HepG2 (cell line): ENCODE data around the gene NRP1. TPM values are rescaled to one million over a fixed set of nuclear protein-coding genes. Genes with fewer than 3 reads are reported as not detected.

Experiments used
- ATAC-seq: fragments of 200-7000 bp; cut with Tn5 transposase; 3 replicates; pipeline ENCODE4 v1.9.1; 2020; ENCODE audit warnings: mild to moderate bottlenecking, moderate library complexity
- BruUV-seq: library from RNA; stranded (reverse); fragments of 400-500 nt; replicated peaks from 2 replicates; lab custom pipeline; 2021; lab: Mats Ljungman, UMichigan
- CTCF ChIA-PET: fragments of 300-600 bp; formaldehyde crosslinking; extraction: SDS; loops from one replicate; lab custom pipeline; 2021; ENCODE audit warnings: low total read pairs, inconsistent platforms, low intra/inter-chr PET ratio; lab: Yijun Ruan, JAX
- POLR2A ChIA-PET: fragments of 350-600 bp; sonication (Branson Sonifier 250); formaldehyde crosslinking; loops from one replicate; lab custom pipeline; 2020; ENCODE audit warnings: antibody characterized with exemption, inconsistent platforms; lab: Yijun Ruan, JAX
- DNase-seq: peaks from one replicate; pipeline ENCODE4 v3.0.0-alpha.2; 2015; ENCODE audit warnings: low spot score
- FAIRE-seq: peaks from 3 replicates; lab custom pipeline; 2011; peaks lifted over from hg19 to GRCh38; lab: Jason Lieb, UNC
- H2AFZ ChIP-seq: one replicate; pipeline ENCODE4 v1.6.1; 2011; ENCODE audit warnings: low read length, inconsistent platforms
- H3K27ac ChIP-seq: fragments of 300-600 bp; 3 replicates; pipeline ENCODE4 v1.8.0; 2011; ENCODE audit warnings: mixed run types, mild to moderate bottlenecking, mixed read lengths, low read length, inconsistent platforms; ENCODE audit not compliant: insufficient read depth; ENCODE audit errors: extremely low read length
- H3K27me3 ChIP-seq, 2 experiments: fragments of 200-600 bp in 1 of 2; 2 replicates in 1 of 2; 3 replicates in 1 of 2; pipeline versions ENCODE4 v1.6.0 to v1.8.0; 2011; ENCODE audit warnings: low read length in 2 of 2, mild to moderate bottlenecking in 2 of 2, moderate library complexity in 2 of 2, inconsistent platforms in 1 of 2; ENCODE audit not compliant: insufficient read depth in 2 of 2, control insufficient read depth in 1 of 2
- H3K36me3 ChIP-seq, 2 experiments: fragments of 200-600 bp in 1 of 2; replicated peaks in 1 of 2; 2 replicates in 1 of 2; 3 replicates in 1 of 2; pipeline versions ENCODE4 v1.5.1 to v1.8.0; 2011; ENCODE audit warnings: low read length in 2 of 2, inconsistent platforms in 1 of 2; ENCODE audit not compliant: insufficient read depth in 2 of 2, control insufficient read depth in 1 of 2
- H3K4me1 ChIP-seq: 2 replicates; pipeline ENCODE4 v1.5.1; 2012; ENCODE audit warnings: low read length, inconsistent platforms; ENCODE audit not compliant: insufficient read depth
- H3K4me2 ChIP-seq: 2 replicates; pipeline ENCODE4 v1.6.0; 2011; ENCODE audit warnings: low read depth, low read length, inconsistent platforms
- H3K4me3 ChIP-seq, 3 experiments: fragments of 200-600 bp in 1 of 3; sonication (generic), shearing (Covaris generic) in 1 of 3; replicated peaks in 1 of 3; 2 replicates each; pipeline ENCODE4 v1.5.1; 2011 to 2016; ENCODE audit warnings: low read length in 3 of 3, inconsistent platforms in 2 of 3, low read depth in 2 of 3, mild to moderate bottlenecking in 2 of 3, control low read depth in 1 of 3, mixed read lengths in 1 of 3; ENCODE audit not compliant: insufficient read depth in 1 of 3
- H3K79me2 ChIP-seq: one replicate; pipeline ENCODE4 v1.6.1; 2011; ENCODE audit warnings: low read length, inconsistent platforms; ENCODE audit not compliant: insufficient read depth
- H3K9ac ChIP-seq: 2 replicates; pipeline ENCODE4 v1.6.0; 2011; ENCODE audit warnings: mild to moderate bottlenecking, low read depth, low read length, inconsistent platforms; ENCODE audit not compliant: insufficient read depth
- H3K9me3 ChIP-seq: 2 replicates; pipeline ENCODE4 v1.5.1; 2012; ENCODE audit warnings: mild to moderate bottlenecking, low read length
- H4K20me1 ChIP-seq: 2 replicates; pipeline ENCODE4 v1.6.0; 2011; ENCODE audit warnings: inconsistent platforms, mild to moderate bottlenecking, low read length, moderate library complexity; ENCODE audit not compliant: insufficient read depth
- FOSL2 ChIP-seq: sonication (generic); formaldehyde crosslinking; IDR thresholded peaks from 2 replicates; pipeline ENCODE4 v1.4.0; 2020; ENCODE audit warnings: missing genetic modification reagents
- HOXA3 ChIP-seq: sonication (generic); formaldehyde crosslinking; IDR thresholded peaks from 2 replicates; pipeline ENCODE4 v1.5.0; 2020; ENCODE audit warnings: missing genetic modification reagents
- JUN ChIP-seq: sonication (generic); formaldehyde crosslinking; IDR thresholded peaks from 2 replicates; pipeline ENCODE4 v1.4.0; 2020; ENCODE audit warnings: mild to moderate bottlenecking, missing genetic modification reagents
- ONECUT2 ChIP-seq: sonication (generic); formaldehyde crosslinking; IDR thresholded peaks from 2 replicates; pipeline ENCODE4 v1.4.0; 2020; ENCODE audit warnings: missing genetic modification reagents
- PHF8 ChIP-seq: sonication (generic); formaldehyde crosslinking; IDR thresholded peaks from 2 replicates; pipeline ENCODE4 v1.5.0; 2020; ENCODE audit warnings: missing genetic modification reagents
- POLR2G ChIP-seq: fragments of 200-400 bp; formaldehyde crosslinking; IDR thresholded peaks from 2 replicates; pipeline ENCODE4 v1.6.1; 2018; ENCODE audit warnings: mild to moderate bottlenecking, low read depth, low read length, moderate library complexity
- RBFOX2 ChIP-seq: fragments of 200-400 bp; formaldehyde crosslinking; IDR thresholded peaks from 2 replicates; pipeline ENCODE4 v1.6.1; 2017; ENCODE audit warnings: low read depth, mild to moderate bottlenecking, low read length
- RFX3 ChIP-seq: IDR thresholded peaks from 2 replicates; pipeline ENCODE4 v1.6.1; 2016; ENCODE audit warnings: missing biosample characterization, missing genetic modification reagents
- SKI ChIP-seq: fragments of 450-650 bp; IDR thresholded peaks from one replicate; pipeline ENCODE4 v1.6.1; 2018; ENCODE audit warnings: mild to moderate bottlenecking; ENCODE audit not compliant: partially characterized antibody
- YEATS2 ChIP-seq: sonication (generic); formaldehyde crosslinking; IDR thresholded peaks from 2 replicates; pipeline ENCODE4 v1.4.0; 2020; ENCODE audit warnings: missing genetic modification reagents, borderline replicate concordance
- ZNF296 ChIP-seq: sonication (generic); formaldehyde crosslinking; conservative IDR thresholded peaks from 2 replicates; pipeline ENCODE4 v1.5.0; 2020; ENCODE audit warnings: mild to moderate bottlenecking, missing genetic modification reagents
- ZNF572 ChIP-seq: sonication (generic); formaldehyde crosslinking; IDR thresholded peaks from 2 replicates; pipeline ENCODE4 v1.5.1; 2020; ENCODE audit warnings: mild to moderate bottlenecking, missing genetic modification reagents
- WGBS: methylation state at CpG from one replicate; pipeline ENCODE4 v1.1.6; 2017; ENCODE audit warnings: low lambda C conversion rate; 5-methylcytosine and 5-hydroxymethylcytosine counted together
- in situ Hi-C: cut with HindIII; loops from 2 replicates; pipeline ENCODE4 v1.10.0; 2017; ENCODE audit warnings: low pct_unique_long_range_greater_than_20kb; ENCODE audit not compliant: extremely low pct_ligation_motif_present
- intact Hi-C: fragments of 100-400 bp; cut with micrococcal nuclease; formaldehyde crosslinking; loops from one replicate; pipeline ENCODE4 v1.10.0; 2022; ENCODE audit not compliant: unreplicated experiment
- polyA plus RNA-seq, 8 experiments: library from polyadenylated mRNA; depleted of rRNA in 3 of 8; stranded (reverse) in 7 of 8; unstranded in 1 of 8; fragments of >200 nt; fragmentation: Illumina TruSeq in 4 of 8; extraction: Trizol in 4 of 8; gene quantifications; 2 replicates each; pipeline versions ENCODE4 v1.2.1 to v1.2.3, GENCODE V29; 2011 to 2016; ENCODE audit warnings: low read depth in 4 of 8, missing spikeins in 1 of 8, mixed read lengths in 1 of 8; ENCODE audit not compliant: insufficient read depth in 1 of 8
- total RNA-seq, 5 experiments: library from RNA; depleted of rRNA; stranded (reverse); fragments of >200 nt; fragmentation: Illumina TruSeq; extraction: Trizol; gene quantifications; 2 replicates each; pipeline ENCODE4 v1.2.3, GENCODE V29; 2016; ENCODE audit warnings: low read depth in 1 of 5

The NRP1 gene
- total and polyA plus RNA-seq, 2 of the 13 experiments (the other 11 are each of a cell fraction or from before 2014, with no cell fraction given): 5.3 to 5.8 TPM

DNA sequence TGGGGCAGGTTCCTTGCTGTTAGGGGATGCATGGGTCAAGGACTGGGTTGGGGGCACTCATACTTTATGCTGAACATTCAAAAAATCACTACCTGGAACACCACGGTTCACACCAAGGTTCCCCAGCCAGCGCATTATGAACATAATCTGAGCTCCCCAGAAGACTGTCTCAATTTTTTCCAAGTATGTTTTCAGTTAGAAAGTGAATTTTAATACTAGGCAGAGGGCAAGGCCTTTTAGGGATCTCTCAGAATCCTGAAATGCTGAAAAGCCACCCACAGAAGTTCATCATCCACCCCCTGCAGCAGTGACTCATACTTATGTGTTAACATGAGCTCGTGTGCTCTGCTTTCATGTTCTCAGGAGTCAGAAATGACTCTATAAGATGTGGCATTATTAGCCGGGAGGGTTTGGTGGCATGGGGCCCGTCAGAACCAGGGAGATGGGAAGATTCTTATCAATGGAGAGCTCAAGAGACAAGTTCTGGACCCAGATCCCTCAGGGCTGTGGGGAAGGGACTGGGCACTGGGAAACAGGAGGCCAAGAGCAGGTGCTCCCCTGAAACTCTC lies 191.2 kb downstream of the NRP1 start:
- no peak overlapping the region for H2AFZ ChIP-seq
- H4K20me1 ChIP-seq: no peaks in the 10 kb centered on the region
- no peak overlapping the region for H3K4me2 ChIP-seq
- in situ Hi-C loops: no loop called here
- no peak for ATAC-seq
- H3K79me2 ChIP-seq: no peaks in the 10 kb centered on the region
- BruUV-seq: no TSS peak
- intact Hi-C loops: no loop called here
- no peak overlapping the region for H3K27ac ChIP-seq
- ChIA-PET CTCF (no interaction called here), POLR2A (no interaction called here)
- WGBS: 45% methylated on average over 5 of the region's 5 CpGs
- FAIRE-seq: no peak
- H3K4me1 ChIP-seq: peaks cover 36% of the 10 kb centered on the region
- H3K9ac ChIP-seq: no peak overlapping the region
- TF ChIP-seq RFX3 (CRISPR knock-in tag): no peak
- no peak for TF ChIP-seq YEATS2 (CRISPR knock-in tag)
- no peak for TF ChIP-seq SKI
- no peak for TF ChIP-seq ZNF572 (CRISPR knock-in tag)
- no peak for TF ChIP-seq ZNF296 (CRISPR knock-in tag)
- no peak for TF ChIP-seq PHF8 (CRISPR knock-in tag)
- no peak for TF ChIP-seq ONECUT2 (CRISPR knock-in tag)
- TF ChIP-seq FOSL2 (CRISPR knock-in tag): peak; percentile 84
- TF ChIP-seq HOXA3 (CRISPR knock-in tag): no peak
- H3K36me3 ChIP-seq: no peaks in the 10 kb centered on the region
- H3K4me3 ChIP-seq: no peak overlapping the region
- peak; percentile 42 for DNase-seq
- H3K27me3 ChIP-seq: no peaks in the 10 kb centered on the region
- H3K9me3 ChIP-seq: 0 out of 2 replicates have a peak, but pooled peaks cover 4% of the 10 kb centered on the region

DNA sequence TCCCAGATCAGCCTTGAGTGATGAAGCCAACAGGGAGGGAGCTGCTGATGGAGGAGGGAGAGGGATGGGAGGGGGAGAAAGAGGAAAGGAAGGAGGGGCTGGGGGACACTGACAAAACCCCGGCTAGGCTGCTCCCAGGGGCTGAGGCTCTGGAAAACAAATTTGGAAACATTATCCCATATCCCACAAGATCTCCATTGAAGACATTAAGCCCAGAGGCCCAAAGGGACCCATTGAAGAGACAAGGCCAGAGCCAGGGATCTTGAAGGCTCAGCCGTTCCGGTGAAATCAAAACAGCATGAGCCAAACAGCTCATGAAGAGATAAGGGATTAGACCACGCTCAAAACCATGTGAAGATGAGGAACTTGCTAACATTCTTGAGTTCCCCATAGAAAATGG lies 192.2 kb downstream of the NRP1 start:
- no peaks in the 10 kb centered on the region for H3K9me3 ChIP-seq
- no peaks in the 10 kb centered on the region for H3K36me3 ChIP-seq
- intact Hi-C loops: no loop called here
- H3K4me2 ChIP-seq: no peak overlapping the region
- no peaks in the 10 kb centered on the region for H4K20me1 ChIP-seq
- H3K4me3 ChIP-seq: no peak overlapping the region
- peaks cover 36% of the 10 kb centered on the region for H3K4me1 ChIP-seq
- TF ChIP-seq RBFOX2 (no peak), JUN (CRISPR knock-in tag) (no peak), SKI (no peak), POLR2G (no peak)
- TF ChIP-seq, all 625 proteins: peak for 0
- H2AFZ ChIP-seq: no peak overlapping the region
- POLR2A ChIA-PET: no interaction called here
- no peaks in the 10 kb centered on the region for H3K79me2 ChIP-seq
- CTCF ChIA-PET: no interaction called here
- 76% methylated on average over 4 of the region's 4 CpGs for WGBS
- no TSS peak for BruUV-seq
- FAIRE-seq (no peak), ATAC-seq (no peak), DNase-seq (no peak)
- H3K27ac ChIP-seq: no peak overlapping the region
- peaks cover 0 to 3% of the 10 kb centered on the region in 2 experiments; a peak in 2 of 5 replicates for H3K27me3 ChIP-seq
- H3K9ac ChIP-seq: no peak overlapping the region
- in situ Hi-C loops: no loop called here
